Activated T-cell treated with anti-CD3 and anti-CD28 coated beads, Interleukin-2, amount 50 U/mL, for 72 hours (primary cell): Measurements from ENCODE around the gene LTB4R. TPM values are rescaled to one million over a fixed set of nuclear protein-coding genes. Genes with fewer than 3 reads are reported as not detected.

Source experiments
- ATAC-seq, 2 donors: fragments of 150-1000 bp; cut with Tn5 transposase; replicated peaks in 1 of 2; 2 replicates each; pipeline ENCODE4 v1.10.0; 2021; ENCODE audit warnings: moderate library complexity in 2 of 2, mild to moderate bottlenecking in 1 of 2
- DNase-seq, 2 donors: peaks; one replicate each; pipeline ENCODE4 v3.0.0; 2021 to 2022; ENCODE audit warnings: mixed read lengths in 1 of 2
- H3K27ac Mint-ChIP-seq: one replicate; pipeline ENCODE4 v1.8.0; 2022; ENCODE audit warnings: mild to moderate bottlenecking, moderate library complexity, mixed read lengths
- H3K27me3 Mint-ChIP-seq: one replicate; pipeline ENCODE4 v1.8.0; 2022; ENCODE audit warnings: low read depth, mixed read lengths
- H3K36me3 Mint-ChIP-seq, 2 donors: one replicate each; pipeline ENCODE4 v1.8.0; 2022; ENCODE audit warnings: mixed read lengths in 2 of 2, mild to moderate bottlenecking in 1 of 2; ENCODE audit not compliant: insufficient read depth in 2 of 2
- H3K4me1 Mint-ChIP-seq: one replicate; pipeline ENCODE4 v1.8.0; 2022; ENCODE audit warnings: low read depth, mixed read lengths
- H3K4me3 Mint-ChIP-seq, 2 donors: one replicate each; pipeline ENCODE4 v1.8.0; 2022; ENCODE audit warnings: mild to moderate bottlenecking in 2 of 2, mixed read lengths in 2 of 2, moderate library complexity in 2 of 2
- H3K9me3 Mint-ChIP-seq, 2 donors: one replicate each; pipeline ENCODE4 v1.8.0; 2022; ENCODE audit warnings: mixed read lengths in 2 of 2
- total RNA-seq, 2 donors: library from RNA; stranded (reverse); gene quantifications; one replicate each; pipeline ENCODE4 v1.2.3, GENCODE V29; 2022

LTB4R gene, protein sequence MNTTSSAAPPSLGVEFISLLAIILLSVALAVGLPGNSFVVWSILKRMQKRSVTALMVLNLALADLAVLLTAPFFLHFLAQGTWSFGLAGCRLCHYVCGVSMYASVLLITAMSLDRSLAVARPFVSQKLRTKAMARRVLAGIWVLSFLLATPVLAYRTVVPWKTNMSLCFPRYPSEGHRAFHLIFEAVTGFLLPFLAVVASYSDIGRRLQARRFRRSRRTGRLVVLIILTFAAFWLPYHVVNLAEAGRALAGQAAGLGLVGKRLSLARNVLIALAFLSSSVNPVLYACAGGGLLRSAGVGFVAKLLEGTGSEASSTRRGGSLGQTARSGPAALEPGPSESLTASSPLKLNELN
- 10 to 100 TPM; 27.1 to 28.5 TPM for total RNA-seq

DNA sequence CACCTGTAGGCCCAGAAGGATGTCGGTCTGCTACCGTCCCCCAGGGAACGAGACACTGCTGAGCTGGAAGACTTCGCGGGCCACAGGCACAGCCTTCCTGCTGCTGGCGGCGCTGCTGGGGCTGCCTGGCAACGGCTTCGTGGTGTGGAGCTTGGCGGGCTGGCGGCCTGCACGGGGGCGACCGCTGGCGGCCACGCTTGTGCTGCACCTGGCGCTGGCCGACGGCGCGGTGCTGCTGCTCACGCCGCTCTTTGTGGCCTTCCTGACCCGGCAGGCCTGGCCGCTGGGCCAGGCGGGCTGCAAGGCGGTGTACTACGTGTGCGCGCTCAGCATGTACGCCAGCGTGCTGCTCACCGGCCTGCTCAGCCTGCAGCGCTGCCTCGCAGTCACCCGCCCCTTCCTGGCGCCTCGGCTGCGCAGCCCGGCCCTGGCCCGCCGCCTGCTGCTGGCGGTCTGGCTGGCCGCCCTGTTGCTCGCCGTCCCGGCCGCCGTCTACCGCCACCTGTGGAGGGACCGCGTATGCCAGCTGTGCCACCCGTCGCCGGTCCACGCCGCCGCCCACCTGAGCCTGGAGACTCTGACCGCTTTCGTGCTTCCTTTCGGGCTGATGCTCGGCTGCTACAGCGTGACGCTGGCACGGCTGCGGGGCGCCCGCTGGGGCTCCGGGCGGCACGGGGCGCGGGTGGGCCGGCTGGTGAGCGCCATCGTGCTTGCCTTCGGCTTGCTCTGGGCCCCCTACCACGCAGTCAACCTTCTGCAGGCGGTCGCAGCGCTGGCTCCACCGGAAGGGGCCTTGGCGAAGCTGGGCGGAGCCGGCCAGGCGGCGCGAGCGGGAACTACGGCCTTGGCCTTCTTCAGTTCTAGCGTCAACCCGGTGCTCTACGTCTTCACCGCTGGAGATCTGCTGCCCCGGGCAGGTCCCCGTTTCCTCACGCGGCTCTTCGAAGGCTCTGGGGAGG lies at the start of gene LTB4R:
Gene LTB4R (plus strand): TSS at position 857 of the 959 bp plus-strand sequence. CDS start 4,150 bp downstream, outside the sequence.
- peaks cover 74% of the 10 kb centered on the region for H3K4me1 Mint-ChIP-seq
- peak within 1 kb of the TSS; percentile 85 to 86 for H3K4me3 Mint-ChIP-seq
- H3K36me3 Mint-ChIP-seq = peaks cover 2 to 20% of the 10 kb centered on the region in 2 donors

DNA sequence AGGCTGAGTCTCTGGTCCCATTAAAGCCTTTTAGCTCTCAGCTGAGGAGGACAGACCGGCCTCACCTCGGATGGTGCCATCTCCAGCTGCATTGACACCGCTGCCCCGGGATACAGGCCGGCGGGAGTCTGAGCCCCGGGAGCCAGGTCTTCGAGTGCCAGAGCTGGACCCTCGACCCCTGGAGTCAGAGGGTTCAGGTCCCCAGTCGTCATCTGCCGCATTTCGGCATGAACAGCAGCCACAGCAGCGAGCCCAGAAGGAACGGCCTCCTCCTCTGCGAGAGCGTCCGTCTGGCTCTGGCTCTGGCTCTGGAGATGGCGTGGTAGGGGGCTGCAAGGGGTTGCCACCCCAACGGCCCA lies 49.4 kb upstream of the LTB4R start:
- Mint-ChIP-seq H3K36me3 (peaks cover under 1 to 2% of the 10 kb centered on the region in 2 donors), H3K4me1 (no peaks in the 10 kb centered on the region), H3K9me3 (no peaks in the 10 kb centered on the region), H3K27ac (no peak overlapping the region), H3K27me3 (no peaks in the 10 kb centered on the region), H3K4me3 (no peak overlapping the region)
- no peak for ATAC-seq
- no peak for DNase-seq

More for the DNA sequence above, at the start of gene LTB4R:
- Mint-ChIP-seq H3K27me3 (no peaks in the 10 kb centered on the region), H3K9me3 (no peaks in the 10 kb centered on the region), H3K27ac (peak within 1 kb of the TSS; percentile 64)
- ATAC-seq = peak; percentile 86
- DNase-seq = peak; percentile 79 to 80

DNA sequence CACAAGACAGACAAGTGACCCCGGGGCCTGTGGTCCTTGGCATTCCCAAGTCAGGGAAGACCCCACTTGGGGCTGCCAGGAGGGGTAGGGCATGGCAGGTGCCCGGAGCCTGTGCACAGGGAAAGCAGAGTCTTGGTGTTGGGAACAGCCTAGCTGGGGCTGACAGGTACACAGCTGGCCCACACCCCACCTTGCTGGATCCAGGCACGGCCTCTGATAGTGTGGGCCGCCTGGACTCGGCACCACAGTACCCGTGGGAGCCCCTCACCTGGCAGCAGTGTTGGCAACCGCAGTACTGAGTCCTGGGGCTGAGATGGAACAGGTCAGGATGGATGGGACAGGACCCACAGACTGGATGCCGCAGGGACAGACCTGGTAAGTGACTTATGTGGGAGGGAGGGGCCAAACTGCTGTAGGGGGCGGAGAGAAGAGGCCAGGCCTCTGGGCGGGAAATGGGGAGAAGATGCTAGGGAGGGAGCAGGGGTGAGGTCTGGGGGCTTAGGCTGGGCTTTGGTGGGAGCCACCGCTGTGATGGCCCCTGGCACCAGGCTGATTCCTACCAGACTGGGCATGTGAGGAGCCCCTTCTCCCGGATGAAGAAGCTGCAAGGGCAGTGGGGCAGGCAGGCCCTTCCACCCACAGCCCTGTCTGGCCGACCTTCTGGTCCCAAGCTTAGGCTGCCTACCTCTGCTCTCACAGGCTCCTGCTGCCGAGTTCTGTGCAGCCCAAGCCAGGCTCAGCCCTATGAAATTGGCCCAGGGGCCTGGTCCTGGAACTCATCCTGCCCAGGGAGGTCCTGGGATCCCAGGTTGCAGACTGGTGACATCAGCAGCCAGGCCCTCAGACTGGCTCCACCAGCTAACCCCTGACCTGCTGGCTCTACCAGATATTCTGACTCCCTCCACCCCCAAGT lies 48.2 kb upstream of the LTB4R start, which contains the start of gene TGM1:
Gene TGM1 (minus strand): TSS at position 357 of the 913 bp plus-strand sequence. CDS start 825 bp downstream, outside the sequence.
- ATAC-seq = no peak
- no peak for DNase-seq
- no peaks in the 10 kb centered on the region for H3K27me3 Mint-ChIP-seq
- no peaks in the 10 kb centered on the region for H3K9me3 Mint-ChIP-seq
- no peak within 1 kb of the TSS for H3K27ac Mint-ChIP-seq
- H3K4me3 Mint-ChIP-seq = no peak within 1 kb of the TSS
- peaks cover 2 to 4% of the 10 kb centered on the region in 2 donors for H3K36me3 Mint-ChIP-seq
- no peaks in the 10 kb centered on the region for H3K4me1 Mint-ChIP-seq

DNA sequence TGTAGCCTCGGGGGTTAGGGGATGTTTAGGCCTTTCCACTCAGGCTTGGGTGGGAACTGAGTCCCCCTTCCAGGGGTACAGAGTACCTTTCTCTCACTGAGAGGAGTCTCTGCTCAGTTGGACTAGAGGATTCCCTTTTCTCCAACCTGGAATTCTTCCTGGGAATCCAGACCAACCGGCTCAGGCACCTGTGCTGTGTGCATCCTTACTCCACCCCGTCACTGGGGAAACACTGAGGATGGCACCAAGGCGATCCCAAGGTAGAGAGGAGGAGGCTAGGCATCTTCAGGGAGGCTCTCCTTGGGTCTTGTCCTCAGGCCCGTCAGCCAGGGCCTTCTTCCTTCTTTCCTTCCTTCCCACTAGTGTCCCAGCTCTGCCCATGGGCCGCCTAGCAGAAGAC lies 47.5 kb upstream of the LTB4R start:
- ATAC-seq (no peak), DNase-seq (no peak)
- Mint-ChIP-seq H3K27ac (no peak overlapping the region), H3K4me1 (no peaks in the 10 kb centered on the region), H3K36me3 (peaks cover 2 to 4% of the 10 kb centered on the region in 2 donors), H3K4me3 (no peak overlapping the region), H3K27me3 (no peaks in the 10 kb centered on the region), H3K9me3 (no peaks in the 10 kb centered on the region)

DNA sequence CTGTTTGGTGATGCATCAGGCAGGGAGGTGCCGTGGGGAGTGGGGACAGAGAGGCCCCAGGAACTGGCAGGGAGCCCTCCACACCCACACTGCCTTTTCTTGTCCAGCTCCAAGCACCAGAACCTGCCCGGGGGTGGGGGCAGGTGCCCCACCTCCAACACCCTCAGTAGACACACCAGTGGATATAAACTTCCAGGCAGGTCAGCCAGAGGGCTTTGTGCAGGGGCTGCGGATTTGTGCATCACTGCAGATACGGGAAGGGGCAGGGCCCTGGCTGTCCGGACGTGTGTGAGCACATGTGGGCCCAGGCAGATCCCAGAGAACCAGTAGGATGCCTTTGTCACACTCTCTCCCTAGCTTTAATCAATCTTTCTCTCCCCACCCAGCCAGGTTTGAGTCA lies 47.0 kb upstream of the LTB4R start:
- Mint-ChIP-seq H3K36me3 (peaks cover 2 to 4% of the 10 kb centered on the region in 2 donors), H3K27ac (no peak overlapping the region), H3K9me3 (no peaks in the 10 kb centered on the region), H3K4me1 (no peaks in the 10 kb centered on the region), H3K4me3 (no peak overlapping the region), H3K27me3 (no peaks in the 10 kb centered on the region)
- DNase-seq (no peak), ATAC-seq (no peak)

DNA sequence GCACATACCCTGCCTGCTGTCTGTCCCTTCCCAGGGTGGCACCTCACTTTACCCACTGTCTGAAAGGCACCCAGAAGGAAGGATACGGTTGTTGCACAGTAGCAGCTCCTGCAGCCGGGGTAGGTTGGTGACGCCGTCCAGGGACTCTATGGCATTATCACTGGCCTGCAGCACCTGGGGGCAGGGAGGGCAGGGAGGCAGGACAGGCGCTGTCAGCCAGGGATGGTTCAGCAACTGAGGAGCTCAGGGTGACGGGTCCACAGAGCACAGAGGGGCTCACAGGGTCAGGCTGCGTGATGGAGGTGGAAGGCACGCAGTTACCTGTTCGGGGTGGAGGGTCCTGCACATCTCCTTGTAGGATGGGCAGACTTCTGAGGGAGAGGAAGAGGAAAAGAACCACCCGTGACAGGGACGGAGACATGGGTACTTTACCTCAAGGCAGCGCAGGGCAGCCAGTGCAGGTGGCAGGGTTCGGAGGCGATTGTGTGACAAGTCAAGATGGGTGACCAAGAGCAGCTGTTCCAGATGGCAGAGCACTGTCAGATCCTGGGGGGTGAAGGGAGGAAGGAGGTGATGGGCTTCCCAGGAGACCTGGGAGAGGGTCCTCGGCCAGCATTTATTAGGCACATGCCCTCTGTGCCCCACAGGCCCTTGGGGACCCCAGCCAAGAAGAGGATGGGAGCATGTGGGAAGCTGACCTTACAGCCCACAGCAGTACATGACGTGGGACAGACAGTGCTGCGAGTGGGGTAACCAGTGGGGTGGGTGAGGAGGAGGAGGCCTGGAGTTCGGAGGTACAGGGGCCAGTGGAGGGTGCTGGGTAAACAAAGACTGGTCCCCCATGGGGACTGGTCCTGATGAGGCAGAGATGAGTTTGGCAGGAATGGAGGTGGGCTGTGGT lies 44.7 kb upstream of the LTB4R start:
- no peak overlapping the region for H3K4me3 Mint-ChIP-seq
- no peaks in the 10 kb centered on the region for H3K27me3 Mint-ChIP-seq
- peaks cover 13% of the 10 kb centered on the region for H3K4me1 Mint-ChIP-seq
- no peak for DNase-seq
- no peak for ATAC-seq
- no peaks in the 10 kb centered on the region for H3K9me3 Mint-ChIP-seq
- H3K27ac Mint-ChIP-seq = no peak overlapping the region
- peaks cover 2 to 4% of the 10 kb centered on the region in 2 donors for H3K36me3 Mint-ChIP-seq

DNA sequence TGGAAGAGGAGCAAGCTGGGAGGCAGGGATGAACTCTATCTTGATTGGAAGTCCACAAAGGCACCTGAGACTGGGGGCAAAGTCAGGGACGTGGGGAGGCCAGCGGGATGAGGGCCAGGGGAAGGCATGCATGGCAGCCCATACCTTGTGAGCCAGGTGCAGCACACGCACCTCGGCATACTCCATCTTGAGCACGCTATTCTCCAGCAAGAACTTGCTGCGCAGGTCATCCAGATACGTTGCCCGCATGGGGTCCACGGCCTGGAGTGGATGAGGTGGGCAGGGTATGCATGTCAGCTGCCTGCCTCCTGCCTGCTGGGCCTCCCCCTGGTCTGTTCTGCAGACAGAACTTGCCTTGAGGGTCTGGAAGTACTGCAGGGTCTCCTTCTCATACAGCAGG lies 43.8 kb upstream of the LTB4R start:
- H3K4me1 Mint-ChIP-seq = peaks cover 22% of the 10 kb centered on the region
- no peaks in the 10 kb centered on the region for H3K9me3 Mint-ChIP-seq
- H3K4me3 Mint-ChIP-seq = no peak overlapping the region
- H3K27ac Mint-ChIP-seq = no peak overlapping the region
- peaks cover 2 to 4% of the 10 kb centered on the region in 2 donors for H3K36me3 Mint-ChIP-seq
- ATAC-seq = no peak
- no peak for DNase-seq
- H3K27me3 Mint-ChIP-seq = no peaks in the 10 kb centered on the region

DNA sequence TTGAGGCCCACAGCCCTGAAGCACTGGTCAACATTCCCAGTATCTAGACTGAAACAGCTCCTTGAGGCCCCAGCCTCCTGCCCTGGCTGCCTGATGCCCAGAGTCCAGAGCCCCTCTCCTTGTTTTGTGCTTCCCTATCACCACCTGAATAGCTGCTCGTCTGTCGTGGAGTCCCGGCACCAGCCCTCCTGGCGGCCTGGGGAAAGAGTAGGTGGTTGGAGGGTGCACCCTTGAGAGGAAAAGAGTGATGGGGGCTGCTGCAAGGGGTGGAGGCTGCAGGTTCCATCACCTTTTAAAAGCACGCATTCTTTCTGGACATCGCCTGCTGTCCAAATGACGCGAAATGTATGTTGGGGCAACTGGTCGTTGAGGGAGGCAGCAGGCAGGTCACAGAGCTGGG lies 43.1 kb upstream of the LTB4R start:
- H3K9me3 Mint-ChIP-seq = no peaks in the 10 kb centered on the region
- H3K36me3 Mint-ChIP-seq = peaks cover 2 to 4% of the 10 kb centered on the region in 2 donors
- no peak overlapping the region for H3K4me3 Mint-ChIP-seq
- H3K27ac Mint-ChIP-seq = no peak overlapping the region
- DNase-seq (no peak), ATAC-seq (no peak)
- peaks cover 30% of the 10 kb centered on the region for H3K4me1 Mint-ChIP-seq
- no peaks in the 10 kb centered on the region for H3K27me3 Mint-ChIP-seq

DNA sequence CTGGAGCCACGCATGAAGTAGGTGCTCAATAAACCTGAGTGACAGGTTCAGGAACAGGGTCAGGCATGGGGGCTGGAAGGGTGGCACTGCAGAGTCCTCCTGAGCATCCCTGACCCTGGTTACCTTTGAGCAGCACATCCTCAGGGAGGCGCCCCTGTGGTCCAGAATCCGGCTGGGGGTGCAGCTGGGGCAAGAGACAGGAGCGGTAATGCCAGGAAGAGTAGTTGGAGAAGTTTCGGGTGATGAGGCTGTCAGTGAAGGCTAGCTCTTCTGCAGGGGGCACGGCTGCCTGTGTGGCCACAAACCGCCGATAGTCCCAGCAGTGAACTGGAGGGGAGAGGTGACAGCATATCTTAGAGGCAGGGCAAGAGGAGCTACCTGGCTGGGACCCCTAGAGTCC lies 41.9 kb upstream of the LTB4R start:
- DNase-seq = no peak
- no peak overlapping the region for H3K4me3 Mint-ChIP-seq
- no peaks in the 10 kb centered on the region for H3K27me3 Mint-ChIP-seq
- H3K4me1 Mint-ChIP-seq = peaks cover 41% of the 10 kb centered on the region
- no peak overlapping the region for H3K27ac Mint-ChIP-seq
- no peak for ATAC-seq
- no peaks in the 10 kb centered on the region for H3K9me3 Mint-ChIP-seq
- peaks cover 2 to 4% of the 10 kb centered on the region in 2 donors for H3K36me3 Mint-ChIP-seq

DNA sequence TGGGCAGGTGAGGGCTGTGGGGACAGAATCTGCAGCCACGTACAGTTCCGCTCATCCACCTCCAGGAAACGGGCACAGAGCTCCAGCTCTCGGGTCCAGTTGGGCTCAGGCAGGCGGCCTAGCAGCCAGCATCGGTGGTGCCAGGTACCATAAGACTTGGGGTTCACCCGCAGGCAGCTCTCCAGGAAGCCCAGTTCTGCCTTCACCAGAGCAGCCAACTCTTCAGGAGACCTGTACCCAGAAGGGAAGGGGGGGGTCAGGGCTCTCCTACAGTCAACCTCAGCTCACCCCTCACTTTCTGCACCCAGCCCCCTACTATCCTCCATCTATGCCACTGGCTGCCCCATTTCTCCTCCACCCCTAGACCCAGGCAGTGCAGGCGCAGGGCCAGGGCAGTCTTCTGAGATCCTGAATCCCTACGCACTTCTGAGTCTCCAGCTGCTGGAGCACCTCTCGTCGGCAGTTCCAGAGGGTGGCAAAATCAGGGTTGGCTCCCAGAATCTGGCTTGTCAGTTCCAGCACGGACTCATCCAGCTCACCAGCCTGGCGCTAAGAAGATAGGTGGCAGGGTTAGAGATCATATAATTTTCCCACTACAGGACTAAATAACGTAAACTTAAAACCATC lies 41.3 kb upstream of the LTB4R start:
- ATAC-seq (no peak), DNase-seq (no peak)
- no peaks in the 10 kb centered on the region for H3K9me3 Mint-ChIP-seq
- H3K27ac Mint-ChIP-seq = no peak overlapping the region
- peak overlapping the region; percentile 75 to 83 for H3K4me3 Mint-ChIP-seq
- peaks cover 2 to 4% of the 10 kb centered on the region in 2 donors for H3K36me3 Mint-ChIP-seq
- peaks cover 46% of the 10 kb centered on the region for H3K4me1 Mint-ChIP-seq
- H3K27me3 Mint-ChIP-seq = no peaks in the 10 kb centered on the region

DNA sequence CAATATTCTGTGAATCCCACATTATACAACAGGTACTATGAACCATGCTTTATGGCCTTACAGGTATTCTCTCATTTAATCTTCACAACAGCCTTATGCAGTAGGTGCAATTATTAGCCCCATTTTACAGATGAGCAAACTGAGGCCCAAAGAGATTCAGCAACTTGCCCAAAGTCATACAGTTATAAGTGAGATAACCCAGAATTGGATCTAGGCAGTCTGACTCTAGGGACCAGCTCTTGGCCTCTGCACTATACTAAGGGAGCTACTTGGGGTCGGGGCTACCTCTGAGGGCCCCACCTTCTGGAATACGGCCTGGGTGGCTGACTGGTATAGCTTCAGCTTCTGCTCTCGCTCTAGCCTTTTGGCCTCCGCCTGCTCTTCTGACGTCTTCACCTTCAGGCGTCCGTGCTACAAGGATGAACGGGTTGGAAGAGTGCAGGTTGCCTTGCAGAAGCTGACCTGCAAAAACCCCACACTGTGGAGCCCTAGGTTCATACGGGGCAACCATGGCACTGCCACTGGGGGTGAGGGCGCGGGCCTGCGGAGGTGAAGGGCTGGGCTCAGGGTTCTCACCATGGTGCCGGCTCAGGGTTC lies 40.7 kb upstream of the LTB4R start:
- Mint-ChIP-seq H3K27ac (peak overlapping the region; percentile 88), H3K4me1 (peaks cover 52% of the 10 kb centered on the region), H3K9me3 (no peaks in the 10 kb centered on the region), H3K4me3 (peak overlapping the region; percentile 75 to 83), H3K27me3 (no peaks in the 10 kb centered on the region), H3K36me3 (peaks cover 2 to 4% of the 10 kb centered on the region in 2 donors)
- DNase-seq (no peak), ATAC-seq (no peak)
